ENCODE results near the gene RRAS2. TPM values are rescaled to one million over a fixed set of nuclear protein-coding genes. Genes with fewer than 3 reads are reported as not detected.
A peak's percentile ranks its signal among the peaks of the same experiment; 100 is the strongest.

The RRAS2 gene
- total RNA-seq, 1 experiment from 2014 or later: 200 TPM

DNA sequence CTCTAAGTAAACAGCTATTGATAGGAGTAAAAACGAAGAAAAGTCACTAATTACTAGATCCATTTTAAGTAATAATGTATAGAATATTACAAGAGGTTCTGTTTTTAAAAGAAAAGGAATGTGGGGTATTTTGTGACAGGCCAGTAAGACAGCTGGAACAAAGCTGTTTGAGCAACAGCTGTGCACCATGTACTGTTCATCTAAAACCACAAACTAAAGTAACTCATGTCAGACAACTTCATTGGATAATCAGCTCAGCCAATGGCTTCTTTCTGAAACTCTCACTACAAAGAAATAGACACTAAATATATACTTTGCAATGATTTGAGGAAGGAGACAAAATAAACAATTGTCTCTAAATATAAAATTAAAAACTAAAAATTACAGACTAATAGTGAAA lies 16.1 kb downstream of the RRAS2 start:
- DNase-seq (ENCODE audit: low read depth in 1 of 2, low spot score in 2 of 2): no peak
- Histone ChIP-seq H3K36me3 (peaks cover 6% of the 10 kb centered on the region; the same call in 1 of the 2 replicates), H3K9me3 (replicated peaks) (peaks cover 10% of the 10 kb centered on the region), H3K27ac (no peak overlapping the region), H3K4me1 (replicated peaks) (peaks cover 18% of the 10 kb centered on the region), H3K27me3 (replicated peaks) (no peaks in the 10 kb centered on the region), H3K4me3 (no peak overlapping the region)

- peaks cover 9% of the 10 kb centered on the region for H3K9me3 ChIP-seq (replicated peaks)
- DNase-seq (ENCODE audit: low read depth in 1 of 2, low spot score in 2 of 2): no peak
- H3K27ac ChIP-seq: no peak overlapping the region
Observed at GRCh38 chr11:14341968-14342367, 17.0 kb downstream of the RRAS2 start.

GRCh38 chr11:14340721-14341120 lies 18.3 kb downstream of the RRAS2 start:
- H3K27ac ChIP-seq: no peak overlapping the region
- H3K36me3 ChIP-seq: no peaks in the 10 kb centered on the region
- H3K4me3 ChIP-seq: no peak overlapping the region
- H3K9me3 ChIP-seq (replicated peaks): no peaks in the 10 kb centered on the region
- DNase-seq (ENCODE audit: low read depth in 1 of 2, low spot score in 2 of 2): no peak
- peaks cover 31% of the 10 kb centered on the region for H3K4me1 ChIP-seq (replicated peaks)
- H3K27me3 ChIP-seq (replicated peaks): no peaks in the 10 kb centered on the region

More at GRCh38 chr11:14341968-14342367, 17.0 kb downstream of the RRAS2 start:
- Histone ChIP-seq H3K27me3 (replicated peaks) (no peaks in the 10 kb centered on the region), H3K4me3 (no peak overlapping the region), H3K4me1 (replicated peaks) (peaks cover 25% of the 10 kb centered on the region), H3K36me3 (peaks cover 6% of the 10 kb centered on the region; the same call in 1 of the 2 replicates)

- Histone ChIP-seq H3K27ac (no peak overlapping the region), H3K4me3 (no peak overlapping the region), H3K36me3 (no peaks in the 10 kb centered on the region), H3K9me3 (replicated peaks) (no peaks in the 10 kb centered on the region), H3K4me1 (replicated peaks) (peaks cover 24% of the 10 kb centered on the region), H3K27me3 (replicated peaks) (no peaks in the 10 kb centered on the region)
- no peak for DNase-seq (ENCODE audit: low read depth in 1 of 2, low spot score in 2 of 2)
Observed at GRCh38 chr11:14339356-14339755, 19.6 kb downstream of the RRAS2 start.

DNA sequence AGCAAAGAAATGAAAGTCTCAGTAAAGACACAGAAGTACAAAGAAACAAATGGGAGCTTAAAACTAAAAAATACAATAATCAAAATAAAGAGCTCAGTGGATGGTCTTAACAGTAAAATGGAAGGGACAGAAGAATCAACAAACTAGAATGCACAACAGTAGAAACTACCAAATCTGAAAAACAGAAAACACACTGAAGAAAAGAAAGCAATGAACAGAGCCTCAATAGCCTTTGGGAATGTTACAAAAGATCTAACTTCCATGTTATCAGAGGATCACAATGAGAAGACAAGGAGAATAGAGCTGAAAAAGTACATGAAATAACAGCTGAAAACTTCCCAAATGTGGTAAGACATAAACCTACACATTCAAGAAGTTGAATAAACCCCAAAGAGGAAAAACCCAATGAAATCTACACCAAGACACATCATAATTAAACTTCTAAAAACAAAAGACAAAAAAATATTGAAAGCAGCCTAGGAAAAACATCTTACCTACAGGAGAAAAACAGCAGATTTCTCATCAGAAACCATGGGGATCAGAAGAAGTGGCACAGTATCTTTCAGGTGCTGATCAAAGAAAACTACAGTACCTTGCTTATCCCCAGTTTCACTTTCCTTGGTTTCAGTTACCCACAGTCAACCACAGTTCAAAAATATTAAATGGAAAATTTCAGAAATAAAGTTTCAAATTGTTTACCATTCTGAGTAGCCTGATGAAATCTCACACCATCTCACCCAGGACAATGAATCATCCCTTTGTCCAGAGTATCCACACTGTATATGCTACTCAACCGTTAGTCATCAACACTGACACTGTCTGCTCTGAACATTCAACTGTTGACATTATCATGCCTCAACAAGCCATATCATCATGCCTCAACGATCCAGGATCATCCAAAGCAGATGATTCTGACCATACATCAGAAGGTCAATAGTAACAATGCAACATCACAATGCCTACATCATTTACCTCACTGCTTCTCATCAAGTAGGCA lies 22.2 kb downstream of the RRAS2 start:
- H3K27me3 ChIP-seq (replicated peaks): no peaks in the 10 kb centered on the region
- H3K4me1 ChIP-seq (replicated peaks): peaks cover 24% of the 10 kb centered on the region
- H3K36me3 ChIP-seq: 0 out of 2 replicates have a peak, but pooled peaks cover 2% of the 10 kb centered on the region
- no peaks in the 10 kb centered on the region; the same call in 1 of the 2 replicates for H3K9me3 ChIP-seq (replicated peaks)
- H3K27ac ChIP-seq: peak overlapping the region; percentile 79
- H3K4me3 ChIP-seq: peak overlapping the region; percentile 5; the same call in 1 of the 2 replicates
- DNase-seq (ENCODE audit: low read depth in 1 of 2, low spot score in 2 of 2): peak; percentile 75 to 91

DNA sequence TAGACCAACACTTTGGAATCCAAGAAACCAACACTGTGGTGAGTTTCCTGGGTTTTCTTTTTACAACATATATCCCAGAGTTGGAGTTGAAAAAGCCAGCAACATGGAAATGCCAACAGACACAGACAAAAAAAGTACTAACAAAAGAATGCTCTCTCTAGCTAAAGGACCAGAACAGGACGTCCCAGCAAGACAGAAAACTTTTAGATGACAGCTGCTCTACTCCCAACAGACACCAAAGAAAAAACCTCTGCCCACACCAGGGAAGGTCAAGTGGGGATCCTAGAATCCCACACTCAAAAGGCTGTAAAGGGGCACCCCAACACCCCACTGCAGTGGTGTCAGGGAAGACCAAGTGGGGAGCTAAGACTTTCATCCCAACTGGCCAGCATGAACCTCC lies 23.3 kb downstream of the RRAS2 start:
- Histone ChIP-seq H3K4me3 (no peak overlapping the region), H3K36me3 (0 out of 2 replicates have a peak, but pooled peaks cover 3% of the 10 kb centered on the region), H3K27ac (no peak overlapping the region), H3K27me3 (replicated peaks) (no peaks in the 10 kb centered on the region), H3K4me1 (replicated peaks) (peaks cover 19% of the 10 kb centered on the region), H3K9me3 (replicated peaks) (no peaks in the 10 kb centered on the region; the same call in 1 of the 2 replicates)
- DNase-seq (ENCODE audit: low read depth in 1 of 2, low spot score in 2 of 2): no peak

DNA sequence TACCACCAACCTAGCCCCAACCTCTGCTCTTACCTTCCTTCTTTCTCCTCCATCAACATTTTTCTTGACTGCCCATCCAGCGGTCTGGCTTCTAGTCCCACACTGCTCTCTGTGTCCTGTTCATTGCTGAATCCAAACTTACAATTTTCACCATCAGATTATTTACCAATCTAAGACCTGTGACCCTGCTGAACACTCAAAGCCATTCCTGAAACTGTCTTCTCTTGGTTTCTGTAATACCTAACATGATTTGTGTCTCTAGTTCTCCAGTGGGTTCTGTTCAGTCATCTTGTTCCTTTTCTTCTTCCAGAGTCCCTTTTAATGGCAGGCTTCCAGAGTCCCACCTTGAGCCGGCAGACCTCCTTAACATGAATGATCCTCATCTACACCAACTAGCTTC lies 24.1 kb downstream of the RRAS2 start:
- 0 out of 2 replicates have a peak, but pooled peaks cover 3% of the 10 kb centered on the region for H3K36me3 ChIP-seq
- no peak for DNase-seq (ENCODE audit: low read depth in 1 of 2, low spot score in 2 of 2)
- no peak overlapping the region for H3K27ac ChIP-seq
- no peak overlapping the region for H3K4me3 ChIP-seq
- no peaks in the 10 kb centered on the region for H3K27me3 ChIP-seq (replicated peaks)
- H3K9me3 ChIP-seq (replicated peaks): no peaks in the 10 kb centered on the region; the same call in 1 of the 2 replicates
- H3K4me1 ChIP-seq (replicated peaks): peaks cover 17% of the 10 kb centered on the region

DNA sequence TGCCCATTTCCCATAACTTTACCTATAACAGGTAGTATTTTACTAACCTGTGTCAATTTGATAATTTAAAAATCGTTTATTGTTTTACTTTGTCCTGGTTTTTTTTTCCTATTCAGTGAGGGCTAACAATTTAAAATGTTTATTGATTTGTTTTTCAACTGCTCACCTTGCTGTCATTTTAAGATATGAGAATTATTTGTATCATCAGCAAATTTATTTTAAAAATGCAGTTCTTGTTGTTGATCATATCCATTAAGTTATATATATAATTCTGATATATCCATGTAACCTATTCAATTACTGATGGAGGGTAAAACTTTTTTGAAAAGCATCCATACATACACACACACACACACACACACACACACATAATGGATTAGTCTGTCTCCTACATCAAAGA lies 24.8 kb downstream of the RRAS2 start:
- no peaks in the 10 kb centered on the region for H3K27me3 ChIP-seq (replicated peaks)
- H3K4me1 ChIP-seq (replicated peaks): peaks cover 17% of the 10 kb centered on the region
- H3K27ac ChIP-seq: no peak overlapping the region
- 0 out of 2 replicates have a peak, but pooled peaks cover 3% of the 10 kb centered on the region for H3K36me3 ChIP-seq
- DNase-seq (ENCODE audit: low read depth in 1 of 2, low spot score in 2 of 2): no peak
- H3K4me3 ChIP-seq: no peak overlapping the region
- no peaks in the 10 kb centered on the region; the same call in 1 of the 2 replicates for H3K9me3 ChIP-seq (replicated peaks)

DNA sequence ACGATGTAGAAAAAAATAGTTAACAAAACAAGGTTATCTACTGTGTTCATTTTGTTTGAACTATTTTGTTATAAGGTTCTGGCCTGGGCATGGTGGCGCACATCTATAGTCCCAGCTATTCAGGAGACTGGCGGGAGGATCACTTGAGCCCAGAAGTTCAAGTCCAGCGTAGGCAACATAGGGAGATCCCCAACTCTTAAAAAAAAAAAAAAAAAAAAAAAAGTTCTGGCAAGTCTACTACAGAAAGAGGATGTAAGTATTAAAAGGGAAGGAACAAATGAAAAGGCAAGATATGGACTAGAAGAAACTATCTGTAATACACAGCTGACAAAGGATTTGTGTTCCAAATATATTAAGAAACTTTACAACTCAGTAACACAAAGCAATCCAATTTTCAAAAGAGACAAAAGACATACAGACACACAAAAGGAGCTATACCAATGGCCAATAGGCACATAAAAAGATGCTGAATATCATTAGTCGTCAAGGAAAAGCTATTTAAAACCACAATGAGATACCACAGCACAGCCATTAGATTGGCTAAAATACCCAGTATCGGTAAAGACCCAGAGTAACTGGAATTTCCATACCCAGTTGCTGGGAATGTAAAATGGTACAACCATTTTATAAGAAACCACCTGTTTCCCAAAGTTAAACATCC lies 27.4 kb downstream of the RRAS2 start:
- 0 out of 2 replicates have a peak, but pooled peaks cover 3% of the 10 kb centered on the region for H3K36me3 ChIP-seq
- DNase-seq (ENCODE audit: low read depth in 1 of 2, low spot score in 2 of 2): no peak
- H3K27me3 ChIP-seq (replicated peaks): no peaks in the 10 kb centered on the region

GRCh38 chr11:14330881-14331280 lies 28.1 kb downstream of the RRAS2 start:
- Histone ChIP-seq H3K27me3 (replicated peaks) (no peaks in the 10 kb centered on the region), H3K27ac (no peak overlapping the region), H3K36me3 (0 out of 2 replicates have a peak, but pooled peaks cover 3% of the 10 kb centered on the region), H3K4me1 (replicated peaks) (0 out of 2 replicates have a peak, but pooled peaks cover 5% of the 10 kb centered on the region), H3K9me3 (replicated peaks) (no peaks in the 10 kb centered on the region; the same call in 1 of the 2 replicates), H3K4me3 (no peak overlapping the region)
- no peak for DNase-seq (ENCODE audit: low read depth in 1 of 2, low spot score in 2 of 2)

More for the DNA sequence above, 27.4 kb downstream of the RRAS2 start:
- Histone ChIP-seq H3K4me1 (replicated peaks) (peaks cover 11% of the 10 kb centered on the region), H3K27ac (no peak overlapping the region), H3K9me3 (replicated peaks) (no peaks in the 10 kb centered on the region; the same call in 1 of the 2 replicates), H3K4me3 (no peak overlapping the region)

- Histone ChIP-seq H3K9me3 (replicated peaks) (no peaks in the 10 kb centered on the region; the same call in 1 of the 2 replicates), H3K27ac (no peak overlapping the region), H3K4me1 (replicated peaks) (0 out of 2 replicates have a peak, but pooled peaks cover 5% of the 10 kb centered on the region), H3K4me3 (no peak overlapping the region), H3K36me3 (0 out of 2 replicates have a peak, but pooled peaks cover 3% of the 10 kb centered on the region), H3K27me3 (replicated peaks) (no peaks in the 10 kb centered on the region)
- DNase-seq (ENCODE audit: low read depth in 1 of 2, low spot score in 2 of 2): no peak
Observed at GRCh38 chr11:14329702-14330101, 29.3 kb downstream of the RRAS2 start.

DNA sequence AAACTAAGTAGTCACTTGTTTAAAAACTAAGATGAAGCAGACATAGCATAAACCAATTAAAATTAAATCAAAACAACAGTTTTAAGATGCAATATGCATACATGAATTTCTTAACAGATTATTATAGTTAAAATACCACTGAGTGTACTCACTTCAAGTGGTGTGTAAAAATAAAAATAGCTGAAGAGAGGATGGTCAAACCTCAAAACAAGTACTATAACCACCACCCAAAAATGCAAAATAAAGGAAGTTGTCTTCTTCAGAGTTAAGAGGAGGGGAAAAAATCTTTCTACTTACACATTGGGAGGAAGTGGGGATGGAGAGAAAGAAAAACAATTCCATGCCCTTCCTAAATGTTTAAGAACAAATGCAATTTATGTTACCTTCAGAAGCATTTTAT lies 31.9 kb downstream of the RRAS2 start:
- 0 out of 2 replicates have a peak, but pooled peaks cover 3% of the 10 kb centered on the region for H3K36me3 ChIP-seq
- H3K27ac ChIP-seq: no peak overlapping the region
- 0 out of 2 replicates have a peak, but pooled peaks cover 5% of the 10 kb centered on the region for H3K4me1 ChIP-seq (replicated peaks)
- H3K4me3 ChIP-seq: no peak overlapping the region
- no peaks in the 10 kb centered on the region; the same call in 1 of the 2 replicates for H3K9me3 ChIP-seq (replicated peaks)
- H3K27me3 ChIP-seq (replicated peaks): no peaks in the 10 kb centered on the region
- no peak for DNase-seq (ENCODE audit: low read depth in 1 of 2, low spot score in 2 of 2)

GRCh38 chr11:14323118-14323676 lies 35.8 kb downstream of the RRAS2 start:
- Histone ChIP-seq H3K4me1 (replicated peaks) (peaks cover 25% of the 10 kb centered on the region), H3K27ac (no peak overlapping the region)
- no peak for DNase-seq (ENCODE audit: low read depth in 1 of 2, low spot score in 2 of 2)

More at GRCh38 chr11:14323118-14323676, 35.8 kb downstream of the RRAS2 start:
- H3K36me3 ChIP-seq: no peaks in the 10 kb centered on the region
- no peaks in the 10 kb centered on the region for H3K9me3 ChIP-seq (replicated peaks)
- H3K27me3 ChIP-seq (replicated peaks): no peaks in the 10 kb centered on the region
- no peak overlapping the region for H3K4me3 ChIP-seq
